ENCODE results near the gene PDCD1LG2. TPM values are rescaled to one million over a fixed set of nuclear protein-coding genes. Genes with fewer than 3 reads are reported as not detected.
A peak's percentile ranks its signal among the peaks of the same experiment; 100 is the strongest.

The PDCD1LG2 gene
- polyA plus RNA-seq, 3 donors = 0.16 to 0.41 (median 0.17) TPM

GRCh38 chr9:5569891-5570290, 59.6 kb downstream of the PDCD1LG2 start:
- TF ChIP-seq, protein P1, sequence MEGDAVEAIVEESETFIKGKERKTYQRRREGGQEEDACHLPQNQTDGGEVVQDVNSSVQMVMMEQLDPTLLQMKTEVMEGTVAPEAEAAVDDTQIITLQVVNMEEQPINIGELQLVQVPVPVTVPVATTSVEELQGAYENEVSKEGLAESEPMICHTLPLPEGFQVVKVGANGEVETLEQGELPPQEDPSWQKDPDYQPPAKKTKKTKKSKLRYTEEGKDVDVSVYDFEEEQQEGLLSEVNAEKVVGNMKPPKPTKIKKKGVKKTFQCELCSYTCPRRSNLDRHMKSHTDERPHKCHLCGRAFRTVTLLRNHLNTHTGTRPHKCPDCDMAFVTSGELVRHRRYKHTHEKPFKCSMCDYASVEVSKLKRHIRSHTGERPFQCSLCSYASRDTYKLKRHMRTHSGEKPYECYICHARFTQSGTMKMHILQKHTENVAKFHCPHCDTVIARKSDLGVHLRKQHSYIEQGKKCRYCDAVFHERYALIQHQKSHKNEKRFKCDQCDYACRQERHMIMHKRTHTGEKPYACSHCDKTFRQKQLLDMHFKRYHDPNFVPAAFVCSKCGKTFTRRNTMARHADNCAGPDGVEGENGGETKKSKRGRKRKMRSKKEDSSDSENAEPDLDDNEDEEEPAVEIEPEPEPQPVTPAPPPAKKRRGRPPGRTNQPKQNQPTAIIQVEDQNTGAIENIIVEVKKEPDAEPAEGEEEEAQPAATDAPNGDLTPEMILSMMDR (IDR thresholded peaks at IDR 0.05) = no peak
- no peak overlapping the region for H2AFZ ChIP-seq (ENCODE audit: insufficient read depth, low read depth, low read length, poor library complexity, severe bottlenecking)
- peaks cover 0 to 3% (median 3%) of the 10 kb centered on the region in 7 donors for H3K9me3 Mint-ChIP-seq
- peak overlapping the region in 1 of 2 donors; percentile 61 for H3K27ac ChIP-seq (ENCODE audit: low read depth in 1 of 2, low read length in 2 of 2)
- H3K9me3 ChIP-seq (replicated peaks in 1 of 2; ENCODE audit: control insufficient read depth in 1 of 2, insufficient read depth in 1 of 2, low read length in 2 of 2) = no peaks in the 10 kb centered on the region
- H3K27me3 Mint-ChIP-seq (ENCODE audit: low read depth in 3 of 3) = peaks cover 0 to 4% (median 1%) of the 10 kb centered on the region in 3 donors
- no peaks in the 10 kb centered on the region for H3K79me2 ChIP-seq (ENCODE audit: insufficient read depth, low read length)
- DNase-seq = no peak
- WGBS (ENCODE audit: insufficient coverage) = 100% methylated on average over 1 of the region's 1 CpG
- H3K36me3 ChIP-seq (replicated peaks in 1 of 2; ENCODE audit: control insufficient read depth in 1 of 2, insufficient read depth in 2 of 2, low read length in 2 of 2) = no peaks in the 10 kb centered on the region
- peaks cover 34% of the 10 kb centered on the region for H3K4me1 Mint-ChIP-seq
- peak overlapping the region; percentile 5 for H3K4me2 ChIP-seq (replicated peaks; ENCODE audit: extremely low read depth, low read length, poor library complexity, severe bottlenecking)
- no peak overlapping the region for H3K4me3 Mint-ChIP-seq
- no peaks in the 10 kb centered on the region for H3K27me3 ChIP-seq (ENCODE audit: control insufficient read depth in 2 of 2, insufficient read depth in 2 of 2, low read length in 2 of 2)
- H3K27ac Mint-ChIP-seq = peak overlapping the region; percentile 54 to 85 (median 82)
- H4K20me1 ChIP-seq (ENCODE audit: insufficient read depth, low read length) = no peaks in the 10 kb centered on the region
- H3K36me3 Mint-ChIP-seq = no peaks in the 10 kb centered on the region
- H3K9ac ChIP-seq (ENCODE audit: insufficient read depth, low read length, poor library complexity, severe bottlenecking) = no peak overlapping the region
- intact Hi-C loops (cut with micrococcal nuclease) = loop anchor here (10.0 kb wide), 3 partner anchors 55 to 115 kb away; partner anchors contain the start of genes CD274 (in 2 of the 2), PDCD1LG2 (in 1 of the 2) and RIC1 (in 1 of the 2)
- peaks cover 33% of the 10 kb centered on the region in 2 donors for H3K4me1 ChIP-seq (ENCODE audit: control insufficient read depth in 1 of 2, insufficient read depth in 2 of 2, low read length in 2 of 2)
- no peak overlapping the region for H3K4me3 ChIP-seq (replicated peaks in 1 of 3; ENCODE audit: low read depth in 2 of 3, low read length in 3 of 3)

DNA sequence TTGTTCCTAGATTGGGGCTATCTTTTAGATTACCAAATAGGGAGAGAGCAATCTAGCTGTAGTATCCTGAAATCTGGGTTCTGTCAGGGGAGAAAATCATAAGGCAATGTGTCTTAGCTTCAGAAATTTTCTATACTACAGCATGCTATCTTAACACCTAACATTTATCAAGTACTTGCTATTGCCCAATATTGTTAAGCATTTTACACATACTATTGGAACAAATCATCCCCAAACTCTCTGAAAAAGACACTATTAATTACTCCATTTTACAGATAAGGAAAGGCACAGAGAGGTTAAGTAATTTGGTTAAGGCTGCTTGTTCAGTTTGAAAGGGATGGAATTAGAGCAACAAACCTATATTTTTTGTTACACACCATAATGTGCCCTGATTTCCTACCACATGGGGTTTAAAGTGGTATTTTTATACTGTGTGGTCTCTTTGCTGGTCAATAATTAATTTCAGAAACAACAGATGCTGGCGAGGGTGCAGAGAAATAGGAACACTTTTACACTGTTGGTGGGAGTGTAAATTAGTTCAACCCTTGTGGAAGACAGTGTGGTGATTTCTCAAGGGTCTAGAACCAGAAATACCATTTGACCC, 61.4 kb downstream of the PDCD1LG2 start:
- no peaks in the 10 kb centered on the region for H3K27me3 ChIP-seq (ENCODE audit: control insufficient read depth in 2 of 2, insufficient read depth in 2 of 2, low read length in 2 of 2)
- no peaks in the 10 kb centered on the region for H3K36me3 Mint-ChIP-seq
- H3K9me3 Mint-ChIP-seq = peaks cover 0 to 3% (median 3%) of the 10 kb centered on the region in 7 donors
- intact Hi-C loops (cut with micrococcal nuclease) = no loop called here
- H3K4me1 Mint-ChIP-seq = peaks cover 25% of the 10 kb centered on the region
- no peaks in the 10 kb centered on the region for H3K9me3 ChIP-seq (replicated peaks in 1 of 2; ENCODE audit: control insufficient read depth in 1 of 2, insufficient read depth in 1 of 2, low read length in 2 of 2)
- no CpG with 5 or more reads among the region's 1 CpG for WGBS (ENCODE audit: insufficient coverage)
- H3K4me2 ChIP-seq (replicated peaks; ENCODE audit: extremely low read depth, low read length, poor library complexity, severe bottlenecking) = no peak overlapping the region
- H3K36me3 ChIP-seq (replicated peaks in 1 of 2; ENCODE audit: control insufficient read depth in 1 of 2, insufficient read depth in 2 of 2, low read length in 2 of 2) = no peaks in the 10 kb centered on the region
- H3K4me3 Mint-ChIP-seq = no peak overlapping the region
- H3K27ac ChIP-seq (ENCODE audit: low read depth in 1 of 2, low read length in 2 of 2) = no peak overlapping the region
- no peak for DNase-seq
- no peak overlapping the region for H3K4me3 ChIP-seq (replicated peaks in 1 of 3; ENCODE audit: low read depth in 2 of 3, low read length in 3 of 3)
- H3K4me1 ChIP-seq (ENCODE audit: control insufficient read depth in 1 of 2, insufficient read depth in 2 of 2, low read length in 2 of 2) = peaks cover 24% of the 10 kb centered on the region in 2 donors
- H3K27me3 Mint-ChIP-seq (ENCODE audit: low read depth in 3 of 3) = peaks cover 0 to 4% (median 1%) of the 10 kb centered on the region in 3 donors
- no peak overlapping the region for H3K27ac Mint-ChIP-seq
- H4K20me1 ChIP-seq (ENCODE audit: insufficient read depth, low read length) = no peaks in the 10 kb centered on the region
- no peak overlapping the region for H2AFZ ChIP-seq (ENCODE audit: insufficient read depth, low read depth, low read length, poor library complexity, severe bottlenecking)
- TF ChIP-seq, protein P1 (IDR thresholded peaks at IDR 0.05) = no peak
- H3K79me2 ChIP-seq (ENCODE audit: insufficient read depth, low read length) = no peaks in the 10 kb centered on the region
- H3K9ac ChIP-seq (ENCODE audit: insufficient read depth, low read length, poor library complexity, severe bottlenecking) = no peak overlapping the region
